LNCAP (cell line): ENCODE data around the gene GNAL.

Source experiments
- CTCF ChIP-seq: fragments of 450-650 bp; IDR thresholded peaks from 2 replicates; pipeline ENCODE4 v1.5.1; 2017; ENCODE audit warnings: mild to moderate bottlenecking

GNAL gene

GRCh38 chr18:11665587-11665986 lies 23.5 kb upstream of the GNAL start:
- no peak for TF ChIP-seq CTCF

GRCh38 chr18:11666176-11666575 lies 22.9 kb upstream of the GNAL start:
- TF ChIP-seq CTCF, result no peak

- TF ChIP-seq CTCF, result no peak
These were observed 22.2 kb upstream of the GNAL start for GRCh38 chr18:11666831-11667230.

- TF ChIP-seq CTCF, result no peak
These were observed 21.5 kb upstream of the GNAL start for GRCh38 chr18:11667578-11667977.

GRCh38 chr18:11668441-11669169 lies 20.5 kb upstream of the GNAL start:
- no peak for TF ChIP-seq CTCF

- TF ChIP-seq CTCF, result no peak
These were observed 19.7 kb upstream of the GNAL start for GRCh38 chr18:11669271-11669947.

- no peak for TF ChIP-seq CTCF
These were observed 19.2 kb upstream of the GNAL start for GRCh38 chr18:11669948-11670275.

- no peak for TF ChIP-seq CTCF
These were observed 17.9 kb upstream of the GNAL start for GRCh38 chr18:11671156-11671555.
